HG02938 (cell line): ENCODE measurements around the gene MORF4L2.
A peak's percentile ranks its signal among the peaks of the same experiment; 100 is the strongest.

Source experiments
- ATAC-seq: cut with Tn5 transposase; IDR thresholded peaks from one replicate; pipeline ENCODE4 v1.9.1; 2021; ENCODE audit warnings: mild to moderate bottlenecking, moderate library complexity; ENCODE audit not compliant: unreplicated experiment

Gene MORF4L2

DNA sequence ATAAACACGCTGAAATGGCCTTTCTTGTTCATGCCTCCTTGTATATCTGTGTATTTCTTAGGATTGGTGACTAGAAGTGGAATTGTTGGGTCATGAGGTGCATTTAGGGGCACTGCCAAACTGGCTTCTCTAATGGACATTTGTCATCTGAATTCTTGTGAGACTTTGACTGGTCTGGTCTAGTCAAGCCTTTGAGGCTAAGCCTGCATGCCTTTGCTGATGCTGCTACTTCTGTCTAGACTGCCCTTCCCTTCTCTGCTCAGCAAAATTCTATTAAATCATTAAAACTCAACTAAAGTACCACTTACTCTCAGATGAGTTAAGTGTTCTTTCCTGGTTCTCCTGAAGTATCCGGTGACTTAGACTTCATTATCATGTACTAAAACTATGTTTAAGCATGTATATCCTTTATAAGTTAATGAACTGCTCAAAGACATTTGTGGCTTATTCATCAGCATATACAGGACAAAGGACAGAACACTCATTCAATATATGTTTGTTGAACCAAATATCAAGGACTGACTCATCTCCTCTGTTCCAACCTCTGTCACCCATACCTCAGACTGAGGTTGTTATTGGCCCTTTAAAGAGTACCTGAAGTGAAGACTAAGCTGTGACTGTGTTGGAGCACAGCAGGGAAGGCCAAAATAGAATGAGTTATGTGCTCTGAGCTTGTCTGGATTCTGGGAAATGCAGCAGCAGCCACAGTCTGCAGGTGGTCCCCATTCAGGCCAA is 48.7 kb downstream of the MORF4L2 start:
- no peak for ATAC-seq

DNA sequence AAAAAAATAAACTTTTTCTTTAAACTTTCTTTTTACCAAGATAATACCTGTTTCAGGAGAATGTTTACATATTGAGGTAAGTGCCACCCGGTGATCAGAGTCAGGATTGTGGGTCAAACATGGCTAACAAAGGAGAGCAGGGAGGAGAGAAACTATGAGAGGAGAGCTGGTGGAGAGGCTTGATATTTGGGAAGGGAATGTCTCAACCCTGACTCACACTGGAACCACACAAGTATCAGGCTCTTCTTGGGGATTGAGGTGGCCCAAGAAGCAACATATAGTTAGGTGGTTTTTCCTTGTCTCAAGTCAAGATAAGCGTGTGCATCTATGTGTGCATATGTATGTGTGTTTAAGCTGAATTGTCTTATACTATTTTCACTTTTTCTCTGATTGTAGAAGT is 51.1 kb downstream of the MORF4L2 start:
- no peak for ATAC-seq

DNA sequence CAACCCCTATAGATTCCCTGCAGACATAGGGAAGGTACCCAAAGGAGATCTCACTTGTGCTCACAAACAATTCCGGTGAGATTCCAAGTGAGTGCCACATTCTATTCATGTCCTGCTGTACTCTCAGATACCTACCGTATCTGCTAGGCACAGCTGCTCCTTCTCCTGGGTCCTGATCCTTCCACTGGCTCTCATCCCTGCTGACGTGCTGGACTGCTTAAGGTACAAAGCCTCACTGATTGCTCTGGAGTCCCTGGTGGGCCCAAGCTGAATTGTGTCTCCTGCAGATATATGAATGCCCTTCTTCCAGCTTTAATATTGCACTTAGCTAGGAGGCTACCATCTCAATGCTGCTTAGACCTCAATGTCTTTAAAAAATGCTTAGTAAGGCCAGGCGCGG is 55.4 kb downstream of the MORF4L2 start:
- no peak for ATAC-seq

DNA sequence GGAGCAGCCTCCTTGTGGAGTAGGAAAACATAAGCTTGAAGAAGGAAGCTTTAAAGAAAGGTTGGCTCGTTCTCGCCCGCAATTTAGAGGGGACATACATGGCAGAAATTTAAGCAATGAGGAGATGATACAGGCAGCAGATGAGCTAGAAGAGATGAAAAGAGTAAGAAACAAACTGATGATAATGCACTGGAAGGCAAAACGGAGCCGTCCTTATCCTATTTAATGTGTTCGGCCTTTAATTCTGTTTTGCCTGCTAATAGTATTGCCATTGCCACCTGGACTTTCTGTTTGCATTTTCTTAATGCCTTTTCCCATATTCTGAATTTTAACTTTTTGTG is 56.4 kb downstream of the MORF4L2 start:
- no peak for ATAC-seq

DNA sequence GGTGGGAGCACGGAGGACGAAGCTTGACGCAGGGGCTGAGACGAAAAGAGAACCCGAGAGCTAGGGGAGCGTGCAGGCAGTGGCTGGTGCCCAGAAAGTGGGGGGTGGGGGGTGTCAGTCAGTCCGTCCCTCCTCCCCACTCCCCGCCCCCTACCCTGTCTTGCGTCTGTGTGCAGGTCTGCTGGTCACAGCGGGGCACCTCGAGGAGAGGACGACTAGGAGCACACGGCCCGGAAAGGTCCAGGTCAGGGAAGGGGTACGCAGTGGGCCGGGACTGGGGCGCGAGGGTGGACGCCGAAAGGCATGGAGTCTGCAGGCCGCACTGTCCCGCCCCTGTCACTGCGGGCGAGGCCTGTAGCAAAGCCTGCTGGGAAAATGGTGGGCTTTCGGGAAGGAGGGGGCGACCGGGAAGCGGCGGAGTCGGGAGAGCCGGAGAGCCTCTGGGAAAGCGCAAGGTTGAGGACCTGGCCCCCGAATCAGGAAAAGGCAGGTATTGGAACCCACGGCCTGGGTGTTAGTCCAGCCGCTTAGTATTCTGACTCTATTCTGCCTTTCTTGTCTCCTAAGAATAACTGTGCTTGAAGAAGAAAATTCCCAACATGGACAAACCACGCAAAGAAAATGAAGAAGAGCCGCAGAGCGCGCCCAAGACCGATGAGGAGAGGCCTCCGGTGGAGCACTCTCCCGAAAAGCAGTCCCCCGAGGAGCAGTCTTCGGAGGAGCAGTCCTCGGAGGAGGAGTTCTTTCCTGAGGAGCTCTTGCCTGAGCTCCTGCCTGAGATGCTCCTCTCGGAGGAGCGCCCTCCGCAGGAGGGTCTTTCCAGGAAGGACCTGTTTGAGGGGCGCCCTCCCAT is 57.0 kb downstream of the MORF4L2 start:
- ATAC-seq: peak; percentile 31

DNA sequence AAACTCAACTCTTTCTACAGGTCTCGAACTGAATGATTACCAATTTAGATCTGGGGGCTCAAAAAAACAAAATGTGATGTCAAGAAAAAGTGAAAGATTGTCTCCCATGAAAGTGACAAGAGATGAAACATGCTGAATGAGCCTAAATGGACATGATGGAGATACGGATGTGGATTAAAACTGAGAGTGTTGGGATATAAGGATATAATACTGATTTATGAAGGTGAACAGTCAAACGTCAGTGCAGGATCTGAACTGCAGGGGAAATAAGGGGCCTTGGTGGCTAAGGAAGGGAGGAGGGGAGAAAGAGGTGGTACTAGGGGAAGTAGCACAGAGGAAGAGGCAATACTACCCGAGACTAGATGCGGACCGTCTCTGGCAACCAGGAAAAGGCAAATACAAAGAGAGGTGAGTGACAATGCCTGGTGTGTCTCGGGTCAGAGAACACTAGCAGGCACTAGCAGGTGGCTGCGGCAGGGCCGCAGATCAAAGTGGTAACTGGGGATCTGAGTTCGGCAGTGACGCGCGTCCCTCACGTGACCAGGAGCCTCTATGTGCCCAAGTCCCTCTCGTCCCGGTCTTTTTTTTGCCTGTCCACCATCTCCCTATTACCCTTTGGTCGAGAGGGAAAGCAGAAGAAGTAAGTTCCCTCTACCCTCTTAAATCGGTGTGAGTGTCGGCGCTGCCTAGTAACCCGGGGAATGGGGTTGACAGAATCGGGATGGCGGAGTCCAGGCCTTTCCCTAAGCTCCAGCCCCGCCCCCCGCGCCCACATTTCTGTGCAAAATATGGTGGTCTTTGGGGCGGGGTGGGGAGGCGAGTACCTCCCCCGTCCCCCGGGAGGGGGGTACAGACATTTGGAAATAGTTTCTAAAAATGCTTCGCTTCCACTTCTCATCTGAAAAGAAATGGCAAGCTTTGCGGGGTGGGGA is 57.8 kb downstream of the MORF4L2 start, which contains the start of gene TCEAL1:
Gene TCEAL1 (plus strand): TSS at position 590 of the 932 bp plus-strand sequence. CDS start 942 bp downstream, outside the sequence.
- ATAC-seq: peak; percentile 50

DNA sequence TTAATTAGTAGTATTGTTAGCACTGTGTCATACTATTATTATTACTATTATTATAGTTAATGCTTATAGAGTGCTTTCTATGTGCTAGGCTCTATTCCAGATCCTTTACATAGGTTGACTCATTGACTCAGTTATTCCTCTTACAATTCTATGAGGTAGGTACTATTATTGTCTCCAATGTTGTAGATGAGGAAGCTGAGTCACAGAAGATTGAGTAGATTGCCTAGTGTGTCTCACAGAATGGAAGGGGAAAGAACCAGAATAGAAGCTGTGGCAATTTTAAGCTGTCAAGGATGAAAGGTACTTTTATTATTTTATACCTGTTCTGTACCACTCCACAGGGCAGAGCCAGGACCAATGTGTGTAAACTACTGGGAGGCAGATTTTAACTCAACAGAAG is 59.6 kb downstream of the MORF4L2 start:
- no peak for ATAC-seq
